Measurements from ENCODE around the gene LRRC10B.

The LRRC10B gene

DNA sequence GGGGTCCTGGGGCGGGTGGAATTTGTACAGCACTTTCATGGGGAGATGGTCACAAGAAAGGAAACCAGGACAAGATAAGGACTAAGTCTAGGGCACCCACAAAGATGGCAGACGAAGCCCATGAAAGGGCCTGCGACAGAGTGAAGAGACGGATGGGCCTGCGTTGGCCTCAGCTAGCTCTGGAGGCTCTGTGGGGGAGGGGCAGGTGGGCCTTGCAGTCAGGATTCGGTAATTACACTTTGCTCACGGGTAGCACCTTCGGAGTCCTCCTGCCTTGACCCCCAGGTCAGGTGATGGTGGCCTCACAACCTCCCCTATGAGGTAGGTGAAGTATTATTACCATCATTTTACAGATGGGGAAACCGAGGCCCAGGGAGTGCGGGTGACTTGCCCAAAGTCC lies 7.1 kb downstream of the LRRC10B start:
- TF ChIP-seq, protein P1, sequence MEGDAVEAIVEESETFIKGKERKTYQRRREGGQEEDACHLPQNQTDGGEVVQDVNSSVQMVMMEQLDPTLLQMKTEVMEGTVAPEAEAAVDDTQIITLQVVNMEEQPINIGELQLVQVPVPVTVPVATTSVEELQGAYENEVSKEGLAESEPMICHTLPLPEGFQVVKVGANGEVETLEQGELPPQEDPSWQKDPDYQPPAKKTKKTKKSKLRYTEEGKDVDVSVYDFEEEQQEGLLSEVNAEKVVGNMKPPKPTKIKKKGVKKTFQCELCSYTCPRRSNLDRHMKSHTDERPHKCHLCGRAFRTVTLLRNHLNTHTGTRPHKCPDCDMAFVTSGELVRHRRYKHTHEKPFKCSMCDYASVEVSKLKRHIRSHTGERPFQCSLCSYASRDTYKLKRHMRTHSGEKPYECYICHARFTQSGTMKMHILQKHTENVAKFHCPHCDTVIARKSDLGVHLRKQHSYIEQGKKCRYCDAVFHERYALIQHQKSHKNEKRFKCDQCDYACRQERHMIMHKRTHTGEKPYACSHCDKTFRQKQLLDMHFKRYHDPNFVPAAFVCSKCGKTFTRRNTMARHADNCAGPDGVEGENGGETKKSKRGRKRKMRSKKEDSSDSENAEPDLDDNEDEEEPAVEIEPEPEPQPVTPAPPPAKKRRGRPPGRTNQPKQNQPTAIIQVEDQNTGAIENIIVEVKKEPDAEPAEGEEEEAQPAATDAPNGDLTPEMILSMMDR (IDR thresholded peaks at IDR 0.05; ENCODE audit: control extremely low read depth, extremely low read depth, low read depth, missing control alignments) = no peak
- ChIA-PET CTCF (interaction anchor here (1.2 to 10.9 kb wide), 16 partner anchors 9 to 261 kb away, joined by 3 to 196 read pairs (median 15); partner anchors contain the start of gene LRRC10B), POLR2A (no interaction called here)
- no peak for DNase-seq (ENCODE audit: extremely low spot score)

DNA sequence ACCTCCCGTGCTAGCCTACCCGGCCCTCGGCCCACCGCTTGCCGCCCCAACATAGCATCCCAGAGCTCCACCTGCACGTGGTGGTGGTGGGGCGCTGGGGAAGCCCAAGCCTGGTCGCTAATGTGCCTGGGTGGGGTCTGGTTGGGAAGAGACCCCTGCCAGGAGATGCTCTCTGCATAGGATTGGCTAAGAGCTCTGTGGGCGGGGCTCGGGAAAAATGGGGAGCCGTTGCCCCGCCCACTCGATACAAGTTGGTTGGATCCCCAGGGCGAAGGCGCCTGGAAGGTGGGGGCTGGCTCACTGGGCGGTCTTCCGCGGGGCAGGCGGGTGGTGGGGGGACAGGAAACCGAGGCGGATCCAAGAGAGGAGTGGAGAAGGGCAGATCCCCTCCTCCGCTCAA lies 7.6 kb downstream of the LRRC10B start:
- ChIA-PET CTCF (interaction anchor here (0.6 to 10.9 kb wide), 38 partner anchors 9 to 262 kb away, joined by 3 to 196 read pairs (median 5); partner anchors contain the start of gene LRRC10B), POLR2A (no interaction called here)
- no peak for DNase-seq (ENCODE audit: extremely low spot score)
- TF ChIP-seq, protein P1 (IDR thresholded peaks at IDR 0.05; ENCODE audit: control extremely low read depth, extremely low read depth, low read depth, missing control alignments) = no peak

DNA sequence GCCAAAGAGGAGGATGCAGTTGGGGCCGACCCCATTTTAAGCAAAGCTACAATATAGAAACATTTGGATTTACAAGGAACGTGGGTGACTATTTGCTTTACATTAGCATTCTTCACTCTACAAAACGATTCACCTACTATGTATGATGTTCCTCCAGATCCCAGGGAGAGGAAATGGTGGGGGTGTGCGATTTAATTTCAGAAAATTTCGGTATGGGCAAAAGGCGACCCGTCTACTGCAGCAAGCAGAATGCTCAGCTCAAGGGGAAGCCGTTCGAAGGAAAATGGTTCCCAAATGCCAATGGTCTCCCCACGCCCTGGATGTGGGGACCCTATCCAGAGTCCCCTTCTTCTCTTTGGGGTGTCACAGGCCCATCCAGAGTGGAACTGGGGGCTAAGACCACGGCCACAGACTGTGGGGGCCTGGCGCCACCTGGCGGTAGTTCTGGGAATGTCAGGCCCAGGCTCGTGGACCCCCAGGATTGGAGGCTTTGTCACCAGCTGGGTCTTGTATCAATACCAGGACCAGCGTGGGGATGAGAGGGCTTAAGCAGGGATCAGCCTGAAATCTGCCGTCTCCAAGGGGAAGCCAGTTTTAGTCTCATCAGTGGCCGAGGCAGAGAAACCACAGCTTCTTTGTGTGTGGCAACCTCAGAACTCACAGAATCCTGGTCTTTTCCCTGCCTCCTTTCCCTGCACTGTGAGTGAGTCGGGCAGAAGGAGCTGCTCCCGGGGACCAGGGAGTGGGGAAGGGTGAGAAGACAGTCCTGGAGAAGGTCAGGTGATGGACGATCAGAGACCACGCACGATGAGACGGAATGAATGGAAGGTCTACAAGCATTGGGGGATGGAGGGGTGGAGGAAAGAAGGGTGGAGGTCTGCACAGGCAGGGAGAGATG lies 8.4 kb downstream of the LRRC10B start:
- POLR2A ChIA-PET = no interaction called here
- CTCF ChIA-PET = interaction anchor here (0.6 to 10.9 kb wide), 50 partner anchors 9 to 742 kb away, joined by 3 to 196 read pairs (median 5); partner anchors contain the start of gene LRRC10B
- peak; percentile 88 for DNase-seq (ENCODE audit: extremely low spot score)
- TF ChIP-seq, protein P1 (IDR thresholded peaks at IDR 0.05; ENCODE audit: control extremely low read depth, extremely low read depth, low read depth, missing control alignments) = peak; percentile 94

DNA sequence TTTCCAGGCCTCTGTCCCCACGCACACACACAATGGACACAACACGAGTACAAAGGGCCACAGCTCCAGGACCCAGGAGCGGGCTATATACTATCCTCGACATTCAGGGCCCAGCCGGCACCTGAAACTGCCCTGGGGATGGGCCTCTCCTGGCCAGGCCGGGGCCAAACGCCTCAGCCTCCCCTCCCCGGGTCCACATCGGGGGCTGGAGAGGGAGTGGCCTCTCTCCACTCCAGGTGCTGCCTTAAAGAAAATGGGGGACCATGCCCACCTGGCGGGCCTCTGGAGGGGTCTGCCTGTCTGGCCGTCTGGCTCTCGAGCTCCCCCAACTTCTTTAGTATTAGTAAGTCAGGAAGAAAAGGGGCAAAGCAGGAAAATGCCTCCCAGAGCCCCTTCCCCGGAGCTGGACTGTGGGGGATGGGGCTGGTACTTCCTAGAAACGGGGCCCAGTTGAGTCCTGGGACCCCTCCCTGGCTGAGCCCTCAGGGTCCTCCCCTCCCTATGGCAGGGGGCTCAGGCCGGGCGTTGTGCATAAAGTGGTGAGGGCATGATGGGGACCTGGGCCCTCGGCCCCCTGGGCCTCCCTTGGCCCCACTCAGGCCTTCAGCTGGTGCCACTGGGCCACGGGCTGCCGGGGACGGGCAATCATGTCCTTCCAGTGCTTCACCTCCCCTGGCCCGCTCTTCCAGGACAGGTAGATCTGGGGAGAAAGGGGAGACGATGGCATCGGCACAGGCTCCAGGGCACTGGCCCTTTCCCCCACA lies 9.7 kb downstream of the LRRC10B start:
- ChIA-PET POLR2A (no interaction called here), CTCF (interaction anchor here (0.7 to 10.9 kb wide), 19 partner anchors 8 to 743 kb away, joined by 3 to 196 read pairs (median 7); partner anchors contain the start of gene LRRC10B)
- TF ChIP-seq, protein P1 (IDR thresholded peaks at IDR 0.05; ENCODE audit: control extremely low read depth, extremely low read depth, low read depth, missing control alignments) = no peak
- DNase-seq (ENCODE audit: extremely low spot score) = no peak

DNA sequence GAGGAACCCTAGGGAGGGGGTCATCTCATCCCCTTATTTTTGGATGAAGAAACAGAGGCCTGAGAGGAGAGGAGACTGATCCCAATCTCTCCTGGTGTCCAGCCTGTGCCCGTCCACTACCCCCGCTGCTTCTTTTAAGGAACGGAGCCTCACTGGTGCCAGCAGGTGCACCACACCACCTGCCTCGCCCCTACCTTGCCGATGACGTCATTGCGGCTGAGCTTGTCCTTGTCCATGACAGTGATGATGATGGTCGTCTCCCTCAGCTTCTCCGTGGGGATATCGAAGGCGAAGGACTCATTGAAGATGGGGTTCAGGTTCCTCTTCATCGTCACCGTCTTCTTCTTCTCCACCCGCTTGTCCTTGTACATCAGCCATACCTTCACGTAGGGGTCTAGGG lies 14.3 kb downstream of the LRRC10B start:
- TF ChIP-seq, protein P1 (IDR thresholded peaks at IDR 0.05; ENCODE audit: control extremely low read depth, extremely low read depth, low read depth, missing control alignments) = no peak
- DNase-seq (ENCODE audit: extremely low spot score) = no peak
- CTCF ChIA-PET = interaction anchor here (0.6 to 3.2 kb wide), 4 partner anchors 9 to 45 kb away, joined by 3 to 25 read pairs (median 8); a partner anchor contains a TSS
- POLR2A ChIA-PET = no interaction called here

DNA sequence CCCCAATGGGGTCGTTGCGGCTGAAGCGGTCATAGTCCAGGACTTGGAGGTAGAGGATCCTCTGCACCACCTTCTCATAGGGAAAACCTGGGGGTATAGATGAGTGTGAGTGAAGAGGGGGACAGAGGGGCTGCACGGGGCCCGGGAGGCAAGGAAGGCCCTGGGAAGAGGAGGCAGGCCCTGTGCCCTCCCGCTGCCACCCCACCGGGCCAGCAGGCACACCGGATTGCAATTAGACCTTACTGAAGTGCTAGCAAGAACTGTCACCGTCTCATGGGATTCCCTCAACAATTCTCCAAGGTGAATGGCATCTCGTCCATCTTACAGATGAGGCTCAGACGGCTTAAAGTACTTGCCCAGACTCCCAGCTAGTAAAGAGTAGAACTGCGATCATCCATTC lies 15.9 kb downstream of the LRRC10B start:
- no peak for DNase-seq (ENCODE audit: extremely low spot score)
- POLR2A ChIA-PET = interaction anchor here (0.6 kb wide), 1 partner anchor 17 kb away, joined by 3 read pairs; no protein-coding TSS in a partner anchor
- CTCF ChIA-PET = interaction anchor here (1.6 to 4.2 kb wide), 2 partner anchors 7 to 23 kb away, joined by 3 to 41 read pairs; no protein-coding TSS in a partner anchor
- TF ChIP-seq, protein P1 (IDR thresholded peaks at IDR 0.05; ENCODE audit: control extremely low read depth, extremely low read depth, low read depth, missing control alignments) = no peak
